ENCODE results near the gene TRIM33.

DNA sequence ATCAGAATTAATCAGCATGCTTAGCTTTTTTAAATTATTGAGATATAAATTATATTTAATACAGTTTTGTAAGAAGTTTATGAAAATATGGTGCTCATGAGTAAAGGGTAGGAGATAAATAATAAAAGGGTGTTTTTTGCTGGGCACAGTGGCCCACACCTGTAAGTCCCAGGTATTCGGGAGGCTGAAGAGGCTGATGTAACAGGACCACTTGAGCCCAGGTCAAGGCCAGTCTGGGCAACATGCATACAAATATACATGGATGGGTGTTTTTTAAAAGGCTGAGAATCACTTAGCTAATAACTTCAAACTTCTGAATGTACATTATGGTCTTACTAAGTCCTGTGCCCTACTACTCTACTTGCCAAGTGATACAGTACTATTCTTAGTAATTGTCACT, 73.2 kb downstream of the TRIM33 start:
- TF ChIP-seq, protein P1, sequence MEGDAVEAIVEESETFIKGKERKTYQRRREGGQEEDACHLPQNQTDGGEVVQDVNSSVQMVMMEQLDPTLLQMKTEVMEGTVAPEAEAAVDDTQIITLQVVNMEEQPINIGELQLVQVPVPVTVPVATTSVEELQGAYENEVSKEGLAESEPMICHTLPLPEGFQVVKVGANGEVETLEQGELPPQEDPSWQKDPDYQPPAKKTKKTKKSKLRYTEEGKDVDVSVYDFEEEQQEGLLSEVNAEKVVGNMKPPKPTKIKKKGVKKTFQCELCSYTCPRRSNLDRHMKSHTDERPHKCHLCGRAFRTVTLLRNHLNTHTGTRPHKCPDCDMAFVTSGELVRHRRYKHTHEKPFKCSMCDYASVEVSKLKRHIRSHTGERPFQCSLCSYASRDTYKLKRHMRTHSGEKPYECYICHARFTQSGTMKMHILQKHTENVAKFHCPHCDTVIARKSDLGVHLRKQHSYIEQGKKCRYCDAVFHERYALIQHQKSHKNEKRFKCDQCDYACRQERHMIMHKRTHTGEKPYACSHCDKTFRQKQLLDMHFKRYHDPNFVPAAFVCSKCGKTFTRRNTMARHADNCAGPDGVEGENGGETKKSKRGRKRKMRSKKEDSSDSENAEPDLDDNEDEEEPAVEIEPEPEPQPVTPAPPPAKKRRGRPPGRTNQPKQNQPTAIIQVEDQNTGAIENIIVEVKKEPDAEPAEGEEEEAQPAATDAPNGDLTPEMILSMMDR (IDR thresholded peaks at IDR 0.05; ENCODE audit: low read length) = no peak
- no peak for TF ChIP-seq EZH2 (IDR thresholded peaks at IDR 0.05; ENCODE audit: borderline replicate concordance, low read length)
